SKM-1 (cell line): ENCODE measurements around the gene GLIS1.

ENCODE experiments used
- DNase-seq: peaks from one replicate; lab custom pipeline; 2025; ENCODE audit not compliant: unreplicated experiment; lab: John Stamatoyannopoulos, UW

GLIS1 gene

GRCh38 chr1:53582211-53583020 is 156.5 kb downstream of the GLIS1 start:
- no peak for DNase-seq

GRCh38 chr1:53581476-53581875 is 157.5 kb downstream of the GLIS1 start:
- DNase-seq, result no peak

GRCh38 chr1:53580739-53581475 is 158.1 kb downstream of the GLIS1 start:
- no peak for DNase-seq

- no peak for DNase-seq
Observed at GRCh38 chr1:53580009-53580400, 159.0 kb downstream of the GLIS1 start.

- no peak for DNase-seq
Observed at GRCh38 chr1:53579221-53580008, 159.5 kb downstream of the GLIS1 start.

GRCh38 chr1:53578358-53578757 is 160.6 kb downstream of the GLIS1 start:
- DNase-seq, result no peak

GRCh38 chr1:53577761-53578100 is 161.2 kb downstream of the GLIS1 start:
- DNase-seq, result no peak

GRCh38 chr1:53576866-53577760 is 161.9 kb downstream of the GLIS1 start:
- DNase-seq, result no peak

GRCh38 chr1:53576381-53576801 is 162.6 kb downstream of the GLIS1 start:
- DNase-seq, result no peak

GRCh38 chr1:53575955-53576320 is 163.0 kb downstream of the GLIS1 start:
- no peak for DNase-seq

GRCh38 chr1:53575141-53575954 is 163.6 kb downstream of the GLIS1 start:
- DNase-seq, result no peak

- no peak for DNase-seq
Observed at GRCh38 chr1:53574621-53575020, 164.3 kb downstream of the GLIS1 start.

GRCh38 chr1:53573931-53574330 is 165.0 kb downstream of the GLIS1 start:
- no peak for DNase-seq

- DNase-seq, result no peak
Observed at GRCh38 chr1:53573522-53573921, 165.4 kb downstream of the GLIS1 start.

GRCh38 chr1:53572815-53573173 is 166.2 kb downstream of the GLIS1 start:
- DNase-seq, result no peak

GRCh38 chr1:53572065-53572814 is 166.7 kb downstream of the GLIS1 start:
- DNase-seq, result no peak

- no peak for DNase-seq
Observed at GRCh38 chr1:53568540-53568939, 170.4 kb downstream of the GLIS1 start.

GRCh38 chr1:53567851-53568250 is 171.1 kb downstream of the GLIS1 start:
- DNase-seq, result no peak

GRCh38 chr1:53567450-53567849 is 171.5 kb downstream of the GLIS1 start:
- DNase-seq, result no peak
